ENCODE results near the gene SIMC1.
"Not testable (repeated sequence)": the region's sequence is repeated elsewhere in the genome, so short reads cannot be mapped to it uniquely, and the experiment has no call there.

GRCh38 chr5:176289018-176289417, 50.8 kb downstream of the SIMC1 start:
- not testable (repeated sequence) for TF ChIP-seq CTCF, POLR2A (IDR thresholded peaks at IDR 0.05)
